ENCODE measurements around the gene SIN3B.

Gene SIN3B

GRCh38 chr19:16822648-16823047, 6.5 kb upstream of the SIN3B start:
- no peak for TF ChIP-seq CTCF (IDR thresholded peaks at IDR 0.05; ENCODE audit: insufficient read depth, low read length, missing control alignments)
- H3K4me3 ChIP-seq (ENCODE audit: low read depth, low read length) = no peak overlapping the region
- ChIA-PET CTCF (interaction anchor here (0.7 kb wide), 1 partner anchor 10 kb away, joined by 3 read pairs; no protein-coding TSS in a partner anchor), POLR2A (no interaction called here)
- DNase-seq (ENCODE audit: low read depth, low spot score) = no peak

GRCh38 chr19:16824658-16825311, 4.4 kb upstream of the SIN3B start:
- ChIA-PET POLR2A (no interaction called here), CTCF (interaction anchor here (0.8 kb wide), 1 partner anchor 25 kb away, joined by 4 read pairs; no protein-coding TSS in a partner anchor)
- no peak for DNase-seq (ENCODE audit: low read depth, low spot score)
- peak overlapping the region; percentile 55 for H3K4me3 ChIP-seq (ENCODE audit: low read depth, low read length)
- no peak for TF ChIP-seq CTCF (IDR thresholded peaks at IDR 0.05; ENCODE audit: insufficient read depth, low read length, missing control alignments)

- no peak for TF ChIP-seq CTCF (IDR thresholded peaks at IDR 0.05; ENCODE audit: insufficient read depth, low read length, missing control alignments)
- ChIA-PET CTCF (interaction anchor here (0.8 to 1.1 kb wide), 2 partner anchors 24 to 57 kb away, joined by 3 to 4 read pairs; no protein-coding TSS in a partner anchor), POLR2A (interaction anchor here (0.6 kb wide), 1 partner anchor 100 kb away, joined by 4 read pairs; no protein-coding TSS in a partner anchor)
- DNase-seq (ENCODE audit: low read depth, low spot score) = no peak
- H3K4me3 ChIP-seq (ENCODE audit: low read depth, low read length) = peak overlapping the region; percentile 55
Observed at GRCh38 chr19:16825312-16826052, 3.7 kb upstream of the SIN3B start.

- no peak for DNase-seq (ENCODE audit: low read depth, low spot score)
- TF ChIP-seq CTCF (IDR thresholded peaks at IDR 0.05; ENCODE audit: insufficient read depth, low read length, missing control alignments) = no peak
- ChIA-PET CTCF (interaction anchor here (2.0 kb wide), 1 partner anchor 51 kb away, joined by 5 read pairs; no protein-coding TSS in a partner anchor), POLR2A (interaction anchor here (1.0 kb wide), 1 partner anchor 13 kb away, joined by 3 read pairs; no protein-coding TSS in a partner anchor)
- peak overlapping the region; percentile 87 for H3K4me3 ChIP-seq (ENCODE audit: low read depth, low read length)
Observed at GRCh38 chr19:16829822-16830289, 658 bp downstream of the SIN3B start.

- peak overlapping the region; percentile 87 for H3K4me3 ChIP-seq (ENCODE audit: low read depth, low read length)
- no peak for TF ChIP-seq CTCF (IDR thresholded peaks at IDR 0.05; ENCODE audit: insufficient read depth, low read length, missing control alignments)
- POLR2A ChIA-PET = no interaction called here
Observed at GRCh38 chr19:16830679-16831078, 1.5 kb downstream of the SIN3B start.

GRCh38 chr19:16831531-16831930, 2.3 kb downstream of the SIN3B start:
- CTCF ChIA-PET = interaction anchor here (2.0 kb wide), 1 partner anchor 53 kb away, joined by 5 read pairs; no protein-coding TSS in a partner anchor
- POLR2A ChIA-PET = no interaction called here
- DNase-seq (ENCODE audit: low read depth, low spot score) = no peak
- no peak for TF ChIP-seq CTCF (IDR thresholded peaks at IDR 0.05; ENCODE audit: insufficient read depth, low read length, missing control alignments)
- H3K4me3 ChIP-seq (ENCODE audit: low read depth, low read length) = no peak overlapping the region

More at GRCh38 chr19:16830679-16831078, 1.5 kb downstream of the SIN3B start:
- no peak for DNase-seq (ENCODE audit: low read depth, low spot score)
- CTCF ChIA-PET = interaction anchor here (0.7 to 2.0 kb wide), 2 partner anchors 52 to 221 kb away, joined by 5 read pairs; no protein-coding TSS in a partner anchor
